H1 (cell line): Measurements from ENCODE around the gene MBD5. TPM values are rescaled to one million over a fixed set of nuclear protein-coding genes. Genes with fewer than 3 reads are reported as not detected.

Experiments
- CTCF ChIA-PET: fragments of 300-600 bp; sonication (Branson Sonifier 250); formaldehyde crosslinking; loops from one replicate; lab custom pipeline; 2021; ENCODE audit not compliant: partially characterized antibody; lab: Charles Lee
- POLR2A ChIA-PET: fragments of 300-600 bp; sonication (Branson Sonifier 250); formaldehyde crosslinking; loops from one replicate; lab custom pipeline; 2021; ENCODE audit warnings: inconsistent platforms; ENCODE audit not compliant: partially characterized antibody; lab: Charles Lee
- DNase-seq, 2 experiments: peaks; one replicate each; pipeline versions ENCODE4 v3.0.0 to v3.0.0-alpha.2; 2010 to 2022; ENCODE audit warnings: low spot score in 2 of 2, low read depth in 1 of 2, mixed read lengths in 1 of 2
- FAIRE-seq: peaks from 2 replicates; lab custom pipeline; 2011; peaks lifted over from hg19 to GRCh38; lab: Jason Lieb, UNC
- H2AFZ ChIP-seq: 2 replicates; pipeline ENCODE4 v1.8.1; 2012; ENCODE audit warnings: low read length, inconsistent platforms
- H2AK5ac ChIP-seq: 2 replicates; pipeline ENCODE4 v1.6.1; 2013; ENCODE audit warnings: low read depth, low read length
- H2BK120ac ChIP-seq: replicated peaks from 2 replicates; pipeline ENCODE3; 2013; ENCODE audit warnings: low read depth, low read length, inconsistent platforms
- H2BK12ac ChIP-seq: 2 replicates; pipeline ENCODE4 v1.6.1; 2013; ENCODE audit warnings: low read depth, low read length
- H2BK15ac ChIP-seq: 2 replicates; pipeline ENCODE4 v1.6.1; 2013; ENCODE audit warnings: low read length
- H2BK20ac ChIP-seq: 2 replicates; pipeline ENCODE4 v1.6.1; 2013; ENCODE audit warnings: low read length
- H2BK5ac ChIP-seq: 2 replicates; pipeline ENCODE4 v1.6.1; 2013; ENCODE audit warnings: low read depth, low read length
- H3K14ac ChIP-seq: 2 replicates; pipeline ENCODE4 v1.6.1; 2013; ENCODE audit warnings: inconsistent platforms; ENCODE audit not compliant: insufficient read length
- H3K18ac ChIP-seq: 2 replicates; pipeline ENCODE4 v1.6.1; 2013; ENCODE audit warnings: low read length; ENCODE audit errors: extremely low read depth
- H3K23ac ChIP-seq: 2 replicates; pipeline ENCODE4 v1.6.1; 2013; ENCODE audit warnings: inconsistent platforms; ENCODE audit not compliant: insufficient read length
- H3K23me2 ChIP-seq: 2 replicates; pipeline ENCODE4 v1.6.1; 2013; ENCODE audit warnings: low read depth, low read length
- H3K27ac ChIP-seq: 2 replicates; pipeline ENCODE4 v1.6.1; 2011; ENCODE audit warnings: low read depth, low read length, inconsistent platforms
- H3K27me3 ChIP-seq, 4 experiments: replicated peaks in 1 of 4; 1 replicate in 1 of 4; 2 replicates in 3 of 4; pipeline versions ENCODE4 v1.6.1 to v1.8.1; 2011 to 2013; ENCODE audit warnings: low read length in 3 of 4, mild to moderate bottlenecking in 3 of 4, inconsistent platforms in 2 of 4, mixed read lengths in 2 of 4, moderate library complexity in 1 of 4; ENCODE audit not compliant: control insufficient read depth in 3 of 4, insufficient read depth in 3 of 4; ENCODE audit errors: extremely low read depth in 1 of 4
- H3K36me3 ChIP-seq, 4 experiments: 2 replicates each; pipeline versions ENCODE4 v1.6.1 to v1.8.1; 2011 to 2013; ENCODE audit warnings: mild to moderate bottlenecking in 4 of 4, low read length in 3 of 4, moderate library complexity in 2 of 4, control low read depth in 1 of 4, inconsistent platforms in 1 of 4; ENCODE audit not compliant: insufficient read depth in 4 of 4, control insufficient read depth in 2 of 4
- H3K4ac ChIP-seq: replicated peaks from 2 replicates; pipeline ENCODE3; 2013; ENCODE audit warnings: low read length, low read depth, mixed read lengths, inconsistent platforms; ENCODE audit not compliant: insufficient read length
- H3K4me1 ChIP-seq, 4 experiments: replicated peaks in 1 of 4; 1 replicate in 1 of 4; 2 replicates in 3 of 4; pipeline versions ENCODE4 v1.6.1 to v1.8.1; 2011 to 2013; ENCODE audit warnings: low read length in 3 of 4, inconsistent platforms in 2 of 4, mixed read lengths in 1 of 4; ENCODE audit not compliant: insufficient read depth in 4 of 4, control insufficient read depth in 3 of 4
- H3K4me2 ChIP-seq, 2 experiments: 2 replicates each; pipeline versions ENCODE4 v1.6.1 to v1.8.1; 2011 to 2013; ENCODE audit warnings: low read depth in 2 of 2, low read length in 2 of 2, control low read depth in 1 of 2, inconsistent platforms in 1 of 2, mild to moderate bottlenecking in 1 of 2; ENCODE audit not compliant: insufficient read depth in 1 of 2
- H3K4me3 ChIP-seq, 4 experiments: fragments of 200-600, 300-600 bp in 1 of 4; sonication (generic), shearing (Covaris generic), sonication (Bioruptor Twin) in 1 of 4; 2 replicates each; pipeline versions ENCODE4 v1.5.1 to v1.8.1; 2011 to 2016; ENCODE audit warnings: low read length in 4 of 4, low read depth in 3 of 4, control low read depth in 2 of 4, inconsistent platforms in 2 of 4, mild to moderate bottlenecking in 2 of 4, mixed read lengths in 1 of 4, moderate library complexity in 1 of 4; ENCODE audit not compliant: insufficient read depth in 2 of 4; ENCODE audit errors: extremely low read depth in 1 of 4
- H3K56ac ChIP-seq: replicated peaks from 2 replicates; pipeline ENCODE3; 2013; ENCODE audit warnings: low read depth, mild to moderate bottlenecking, mixed read lengths, low read length, inconsistent platforms; ENCODE audit not compliant: insufficient read length
- H3K79me1 ChIP-seq: 2 replicates; pipeline ENCODE4 v1.6.1; 2013; ENCODE audit warnings: low read depth, low read length, control low read depth
- H3K79me2 ChIP-seq, 2 experiments: 2 replicates each; pipeline versions ENCODE4 v1.6.1 to v1.8.1; 2012 to 2013; ENCODE audit warnings: low read length in 2 of 2, mild to moderate bottlenecking in 2 of 2, inconsistent platforms in 1 of 2; ENCODE audit not compliant: insufficient read depth in 2 of 2, control insufficient read depth in 1 of 2
- H3K9ac ChIP-seq, 4 experiments: replicated peaks in 1 of 4; 1 replicate in 1 of 4; 2 replicates in 3 of 4; pipeline versions ENCODE4 v1.6.1 to v1.8.1; 2011 to 2013; ENCODE audit warnings: low read depth in 3 of 4, low read length in 3 of 4, control low read depth in 2 of 4, mild to moderate bottlenecking in 2 of 4, moderate library complexity in 2 of 4, inconsistent platforms in 1 of 4; ENCODE audit errors: extremely low read depth in 1 of 4
- H3K9me3 ChIP-seq, 2 experiments: 2 replicates each; pipeline versions ENCODE4 v1.6.1 to v1.8.1; 2012 to 2013; ENCODE audit warnings: mild to moderate bottlenecking in 2 of 2, moderate library complexity in 2 of 2, control low read depth in 1 of 2, inconsistent platforms in 1 of 2, low read depth in 1 of 2, low read length in 1 of 2, mixed read lengths in 1 of 2; ENCODE audit not compliant: insufficient read depth in 2 of 2
- H4K20me1 ChIP-seq, 2 experiments: replicated peaks in 1 of 2; 2 replicates each; pipeline versions ENCODE3 to v1.8.1; 2011 to 2013; ENCODE audit warnings: inconsistent platforms in 2 of 2, low read length in 2 of 2, mild to moderate bottlenecking in 1 of 2; ENCODE audit not compliant: insufficient read depth in 2 of 2, control insufficient read depth in 1 of 2
- H4K5ac ChIP-seq: 2 replicates; pipeline ENCODE4 v1.6.1; 2013; ENCODE audit warnings: low read length, low read depth, mixed read lengths, inconsistent platforms; ENCODE audit not compliant: insufficient read length
- H4K8ac ChIP-seq: 2 replicates; pipeline ENCODE4 v1.8.0; 2013; ENCODE audit warnings: mild to moderate bottlenecking, moderate library complexity, low read length, inconsistent platforms; ENCODE audit not compliant: insufficient read depth; ENCODE audit errors: extremely low read depth
- H4K91ac ChIP-seq: replicated peaks from 2 replicates; pipeline ENCODE3; 2013; ENCODE audit warnings: low read length, mixed read lengths, inconsistent platforms; ENCODE audit not compliant: insufficient read length
- BCL11A ChIP-seq, 2 experiments: IDR thresholded peaks; one replicate each; pipeline ENCODE4 v1.6.1; 2011; ENCODE audit warnings: low read depth in 2 of 2, low read length in 2 of 2, mild to moderate bottlenecking in 2 of 2
- CHD2 ChIP-seq: IDR thresholded peaks from 2 replicates; pipeline ENCODE4 v1.6.1; 2012; ENCODE audit warnings: low read length, improper control_type of control experiment
- CREB1 ChIP-seq: IDR thresholded peaks from 2 replicates; pipeline ENCODE4 v1.6.1; 2012; ENCODE audit warnings: inconsistent platforms
- FOSL1 ChIP-seq: IDR thresholded peaks from 2 replicates; pipeline ENCODE4 v1.6.1; 2011; ENCODE audit warnings: mild to moderate bottlenecking, low read depth, low read length, moderate library complexity; ENCODE audit not compliant: insufficient read depth
- GABPA ChIP-seq: IDR thresholded peaks from 2 replicates; pipeline ENCODE4 v1.6.1; 2011; ENCODE audit warnings: mild to moderate bottlenecking, low read length, moderate library complexity, borderline replicate concordance; ENCODE audit not compliant: insufficient read depth
- KDM1A ChIP-seq: fragments of 200-600, 300-600 bp; sonication (generic); IDR thresholded peaks from 2 replicates; pipeline ENCODE4 v1.7.1; 2016; ENCODE audit warnings: mild to moderate bottlenecking, low read length, borderline replicate concordance
- PHF8 ChIP-seq: fragments of 200-600 bp; sonication (generic); conservative IDR thresholded peaks from 2 replicates; pipeline ENCODE4 v1.7.1; 2012; ENCODE audit warnings: low read depth, mild to moderate bottlenecking, inconsistent platforms, low read length, moderate library complexity
- POLR2AphosphoS5 ChIP-seq: IDR thresholded peaks from 2 replicates; pipeline ENCODE4 v1.6.1; 2011; ENCODE audit warnings: low read depth, low read length
- RBBP5 ChIP-seq: IDR thresholded peaks from 2 replicates; pipeline ENCODE4 v1.7.1; 2012; ENCODE audit warnings: low read depth, mild to moderate bottlenecking, inconsistent platforms, low read length, moderate library complexity, borderline replicate concordance
- RNF2 ChIP-seq: fragments of 200-900, 300-1000 bp; sonication (generic); IDR thresholded peaks from 2 replicates; pipeline ENCODE4 v1.7.1; 2016; ENCODE audit warnings: borderline replicate concordance, low read depth, mild to moderate bottlenecking, antibody characterized with exemption, low read length; ENCODE audit not compliant: poor library complexity, severe bottlenecking; ENCODE audit errors: missing control alignments
- TCF12 ChIP-seq: IDR thresholded peaks from 2 replicates; pipeline ENCODE4 v1.6.1; 2011; ENCODE audit warnings: low read depth, mild to moderate bottlenecking, low read length
- YY1 ChIP-seq: IDR thresholded peaks from 2 replicates; pipeline ENCODE4 v1.6.1; 2011; ENCODE audit warnings: low read depth, mild to moderate bottlenecking, low read length
- WGBS, 2 experiments: shearing (Covaris generic) in 1 of 2; methylation state at CpG; one replicate each; pipeline versions ENCODE4 v1.1.6 to v1.1.7; 2013 to 2015; ENCODE audit warnings: low lambda C conversion rate in 2 of 2, mixed read lengths in 2 of 2, inconsistent platforms in 1 of 2, low coverage in 1 of 2, missing lambda C conversion rate in 1 of 2; ENCODE audit not compliant: insufficient replicate concordance in 2 of 2, insufficient coverage in 1 of 2, insufficient read length in 1 of 2; ENCODE audit errors: extremely low coverage in 1 of 2, missing lambda C conversion rate in 1 of 2; 5-methylcytosine and 5-hydroxymethylcytosine counted together
- polyA plus RNA-seq, 7 experiments: library from polyadenylated mRNA; depleted of rRNA in 3 of 7; stranded (reverse) in 5 of 7; unstranded in 2 of 7; fragments of >200 nt in 5 of 7; fragments of 200-250 nt in 2 of 7; gene quantifications; 1 replicate in 5 of 7; 2 replicates in 1 of 7; 4 replicates in 1 of 7; pipeline versions ENCODE4 v1.2.1 to v1.2.3, GENCODE V29; 2011 to 2013; ENCODE audit warnings: missing spikeins in 2 of 7, mixed read lengths in 2 of 7
- total RNA-seq: library from RNA; stranded (reverse); fragmentation: NEBNext Ultra II Directional; extraction: Animal tissue kit (Norgen Biotek cat#: 25700); gene quantifications from 2 replicates; pipeline ENCODE4 v1.2.1, GENCODE V29; 2021
- TF ChIP-seq, protein P1 (sequence below): IDR thresholded peaks from 2 replicates; pipeline ENCODE4 v1.6.1; 2011; ENCODE audit warnings: low read length, improper control_type of control experiment

Gene MBD5
- total and polyA plus RNA-seq, 2 of the 8 experiments (the other 6 are each of a cell fraction or from before 2014, with no cell fraction given) = 9.7 to 29.4 TPM

DNA sequence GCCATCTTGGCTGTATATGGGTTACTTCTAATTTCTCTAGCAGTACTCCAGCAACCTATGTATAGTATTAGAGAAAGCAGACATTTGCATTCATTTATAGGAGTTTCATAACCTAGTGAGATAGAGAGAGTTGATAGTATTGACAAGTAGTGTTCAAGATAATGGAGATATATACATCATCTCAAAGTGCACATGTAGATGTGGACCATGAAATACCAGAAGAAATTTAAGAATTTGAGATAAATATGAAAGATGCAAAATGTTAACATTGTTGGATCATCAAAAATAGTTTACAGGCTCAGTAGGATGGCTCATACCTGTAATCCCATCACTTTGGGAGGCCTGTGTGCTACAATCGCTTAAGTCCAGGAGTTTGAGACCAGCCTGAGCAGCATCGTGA, 243.0 kb downstream of the MBD5 start:
- FAIRE-seq = no peak
- Histone ChIP-seq H3K23ac (no peak overlapping the region), H4K91ac (no peak overlapping the region), H3K79me2 (no peaks in the 10 kb centered on the region), H4K20me1 (no peaks in the 10 kb centered on the region), H3K4me2 (no peak overlapping the region), H3K18ac (no peak overlapping the region), H3K9me3 (peaks cover 8 to 10% of the 10 kb centered on the region in 2 experiments; a peak in 3 of 4 replicates), H3K23me2 (no peaks in the 10 kb centered on the region), H3K4me1 (no peaks in the 10 kb centered on the region), H2BK12ac (no peak overlapping the region), H2BK15ac (no peak overlapping the region), H3K56ac (no peak overlapping the region), H3K79me1 (no peaks in the 10 kb centered on the region), H3K4ac (no peak overlapping the region), H2BK20ac (no peak overlapping the region), H3K9ac (no peak overlapping the region), H3K14ac (no peak overlapping the region), H3K4me3 (no peak overlapping the region), H2BK5ac (no peak overlapping the region), H4K5ac (no peak overlapping the region), H4K8ac (no peak overlapping the region), H3K36me3 (peaks cover 0 to 3% (median 1%) of the 10 kb centered on the region in 4 experiments; a peak in 2 of 8 replicates), H3K27ac (no peak overlapping the region), H2AK5ac (no peak overlapping the region), H2BK120ac (no peak overlapping the region), H3K27me3 (no peaks in the 10 kb centered on the region), H2AFZ (no peak overlapping the region)
- DNase-seq = no peak
- ChIA-PET CTCF (interaction anchor here (1.0 to 1.2 kb wide), 2 partner anchors 18 to 245 kb away, joined by 3 to 4 read pairs; no protein-coding TSS in a partner anchor), POLR2A (no interaction called here)
- WGBS, 2 experiments = 95% methylated on average over 2 of the region's 2 CpGs; no CpG with 5 or more reads in 1 of the 2 experiments
- TF ChIP-seq BCL11A (IDR thresholded peaks at IDR 0.05; ENCODE audit: low read depth in 2 of 2, low read length in 2 of 2) (no peak), FOSL1 (no peak), RBBP5 (no peak), RNF2 (no peak), CREB1 (no peak), YY1 (no peak), TCF12 (no peak), POLR2AphosphoS5 (no peak), KDM1A (no peak), CHD2 (no peak), GABPA (no peak), PHF8 (no peak)
- TF ChIP-seq, protein P1, sequence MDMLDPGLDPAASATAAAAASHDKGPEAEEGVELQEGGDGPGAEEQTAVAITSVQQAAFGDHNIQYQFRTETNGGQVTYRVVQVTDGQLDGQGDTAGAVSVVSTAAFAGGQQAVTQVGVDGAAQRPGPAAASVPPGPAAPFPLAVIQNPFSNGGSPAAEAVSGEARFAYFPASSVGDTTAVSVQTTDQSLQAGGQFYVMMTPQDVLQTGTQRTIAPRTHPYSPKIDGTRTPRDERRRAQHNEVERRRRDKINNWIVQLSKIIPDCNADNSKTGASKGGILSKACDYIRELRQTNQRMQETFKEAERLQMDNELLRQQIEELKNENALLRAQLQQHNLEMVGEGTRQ = no peak
